ENCODE results near the gene MARCHF3.

The MARCHF3 gene

GRCh38 chr5:126837242-126837641, 193.1 kb downstream of the MARCHF3 start:
- H3K9me3 ChIP-seq (ENCODE audit: control insufficient read depth, low read length), result no peaks in the 10 kb centered on the region
- no peak overlapping the region for H3K9ac ChIP-seq (ENCODE audit: low read length)
- H3K36me3 ChIP-seq (ENCODE audit: control insufficient read depth, insufficient read depth, low read length, severe bottlenecking), result no peaks in the 10 kb centered on the region
- no peaks in the 10 kb centered on the region for H3K4me1 ChIP-seq (ENCODE audit: control insufficient read depth, insufficient read depth, low read length)
- no peaks in the 10 kb centered on the region for H3K27me3 ChIP-seq (replicated peaks; ENCODE audit: control insufficient read depth, insufficient read depth, low read length)
- no peak overlapping the region for H3K4me3 ChIP-seq (ENCODE audit: low read length)
- no peak for DNase-seq (ENCODE audit: low read depth)

- H3K9me3 ChIP-seq (ENCODE audit: control insufficient read depth, low read length), result no peaks in the 10 kb centered on the region
- H3K9ac ChIP-seq (ENCODE audit: low read length), result no peak overlapping the region
- H3K36me3 ChIP-seq (ENCODE audit: control insufficient read depth, insufficient read depth, low read length, severe bottlenecking), result no peaks in the 10 kb centered on the region
- no peaks in the 10 kb centered on the region for H3K27me3 ChIP-seq (replicated peaks; ENCODE audit: control insufficient read depth, insufficient read depth, low read length)
- H3K4me1 ChIP-seq (ENCODE audit: control insufficient read depth, insufficient read depth, low read length), result no peaks in the 10 kb centered on the region
- no peak for DNase-seq (ENCODE audit: low read depth)
- H3K4me3 ChIP-seq (ENCODE audit: low read length), result no peak overlapping the region
These were observed 193.6 kb downstream of the MARCHF3 start for GRCh38 chr5:126836778-126837177.

- Histone ChIP-seq H3K36me3 (ENCODE audit: control insufficient read depth, insufficient read depth, low read length, severe bottlenecking) (no peaks in the 10 kb centered on the region), H3K27me3 (replicated peaks; ENCODE audit: control insufficient read depth, insufficient read depth, low read length) (no peaks in the 10 kb centered on the region), H3K9ac (ENCODE audit: low read length) (no peak overlapping the region), H3K4me1 (ENCODE audit: control insufficient read depth, insufficient read depth, low read length) (no peaks in the 10 kb centered on the region), H3K9me3 (ENCODE audit: control insufficient read depth, low read length) (no peaks in the 10 kb centered on the region), H3K4me3 (ENCODE audit: low read length) (no peak overlapping the region)
- DNase-seq (ENCODE audit: low read depth), result no peak
These were observed 199.2 kb downstream of the MARCHF3 start for GRCh38 chr5:126831156-126831555.

DNA sequence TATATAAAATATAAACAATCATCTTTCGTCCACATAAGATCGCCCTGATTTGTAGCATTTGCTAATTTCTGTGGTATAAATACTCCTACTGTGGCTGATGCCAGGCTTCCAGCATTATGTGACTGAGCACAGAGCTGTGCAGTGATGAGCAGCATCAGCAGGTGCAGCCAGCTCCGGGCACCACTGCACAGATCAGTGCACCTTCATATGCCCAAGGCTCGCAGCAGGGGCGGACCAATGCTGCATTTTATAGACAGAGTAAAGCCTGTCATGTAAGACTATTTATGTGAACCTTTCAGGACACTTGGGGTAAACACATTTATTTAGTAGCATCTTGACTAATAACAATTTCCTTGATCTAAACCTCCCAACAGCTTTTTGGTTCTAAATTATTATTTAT, 200.3 kb downstream of the MARCHF3 start:
- Histone ChIP-seq H3K36me3 (ENCODE audit: control insufficient read depth, insufficient read depth, low read length, severe bottlenecking) (no peaks in the 10 kb centered on the region), H3K4me1 (ENCODE audit: control insufficient read depth, insufficient read depth, low read length) (no peaks in the 10 kb centered on the region), H3K4me3 (ENCODE audit: low read length) (no peak overlapping the region), H3K9ac (ENCODE audit: low read length) (no peak overlapping the region), H3K27me3 (replicated peaks; ENCODE audit: control insufficient read depth, insufficient read depth, low read length) (no peaks in the 10 kb centered on the region), H3K9me3 (ENCODE audit: control insufficient read depth, low read length) (no peaks in the 10 kb centered on the region)
- DNase-seq (ENCODE audit: low read depth), result no peak

DNA sequence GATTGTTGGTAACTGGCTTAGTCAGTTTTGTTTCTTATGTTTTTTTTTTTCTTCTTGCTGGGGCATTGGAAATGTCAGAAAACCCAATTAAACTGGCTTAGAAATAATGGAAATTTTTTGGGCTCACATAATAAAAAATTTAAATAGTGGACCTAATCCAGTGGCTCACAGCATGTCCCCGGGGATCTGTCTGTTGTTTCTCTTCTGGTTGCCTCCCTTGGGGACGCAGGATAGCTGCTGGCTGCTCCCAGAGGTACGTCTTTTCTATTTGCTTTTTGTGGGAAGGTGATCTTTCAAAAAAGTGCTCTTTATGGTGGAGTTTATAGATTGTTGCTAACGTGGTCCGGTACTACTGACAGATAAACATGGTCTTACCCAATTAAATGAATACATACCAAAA, 201.3 kb downstream of the MARCHF3 start:
- no peaks in the 10 kb centered on the region for H3K36me3 ChIP-seq (ENCODE audit: control insufficient read depth, insufficient read depth, low read length, severe bottlenecking)
- no peaks in the 10 kb centered on the region for H3K9me3 ChIP-seq (ENCODE audit: control insufficient read depth, low read length)
- H3K4me3 ChIP-seq (ENCODE audit: low read length), result no peak overlapping the region
- H3K9ac ChIP-seq (ENCODE audit: low read length), result no peak overlapping the region
- H3K4me1 ChIP-seq (ENCODE audit: control insufficient read depth, insufficient read depth, low read length), result no peaks in the 10 kb centered on the region
- DNase-seq (ENCODE audit: low read depth), result no peak
- no peaks in the 10 kb centered on the region for H3K27me3 ChIP-seq (replicated peaks; ENCODE audit: control insufficient read depth, insufficient read depth, low read length)

GRCh38 chr5:126826619-126827215, 203.6 kb downstream of the MARCHF3 start:
- Histone ChIP-seq H3K9ac (ENCODE audit: low read length) (no peak overlapping the region), H3K36me3 (ENCODE audit: control insufficient read depth, insufficient read depth, low read length, severe bottlenecking) (no peaks in the 10 kb centered on the region), H3K27me3 (replicated peaks; ENCODE audit: control insufficient read depth, insufficient read depth, low read length) (no peaks in the 10 kb centered on the region), H3K4me1 (ENCODE audit: control insufficient read depth, insufficient read depth, low read length) (no peaks in the 10 kb centered on the region), H3K9me3 (ENCODE audit: control insufficient read depth, low read length) (no peaks in the 10 kb centered on the region), H3K4me3 (ENCODE audit: low read length) (no peak overlapping the region)
- no peak for DNase-seq (ENCODE audit: low read depth)

GRCh38 chr5:126819253-126819652, 211.1 kb downstream of the MARCHF3 start:
- Histone ChIP-seq H3K9me3 (ENCODE audit: control insufficient read depth, low read length) (no peaks in the 10 kb centered on the region), H3K4me1 (ENCODE audit: control insufficient read depth, insufficient read depth, low read length) (peaks cover 9% of the 10 kb centered on the region), H3K9ac (ENCODE audit: low read length) (no peak overlapping the region), H3K27me3 (replicated peaks; ENCODE audit: control insufficient read depth, insufficient read depth, low read length) (no peaks in the 10 kb centered on the region), H3K36me3 (ENCODE audit: control insufficient read depth, insufficient read depth, low read length, severe bottlenecking) (no peaks in the 10 kb centered on the region), H3K4me3 (ENCODE audit: low read length) (no peak overlapping the region)
- DNase-seq (ENCODE audit: low read depth), result no peak

DNA sequence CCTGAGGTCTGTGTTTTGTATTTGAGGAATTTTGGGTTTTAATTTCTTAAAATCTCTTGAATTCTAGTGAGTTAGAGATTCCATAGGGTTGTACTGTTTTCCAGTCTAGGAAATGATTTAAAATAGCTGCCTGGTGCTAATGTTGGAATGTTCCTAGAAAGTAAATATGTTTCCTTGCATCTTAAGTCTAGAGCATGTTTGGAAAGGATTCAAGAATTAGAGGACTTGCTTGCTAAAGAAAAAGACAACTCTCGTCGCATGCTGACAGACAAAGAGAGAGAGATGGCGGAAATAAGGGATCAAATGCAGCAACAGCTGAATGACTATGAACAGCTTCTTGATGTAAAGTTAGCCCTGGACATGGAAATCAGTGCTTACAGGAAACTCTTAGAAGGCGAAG, 211.6 kb downstream of the MARCHF3 start:
- no peak for DNase-seq (ENCODE audit: low read depth)
- Histone ChIP-seq H3K9ac (ENCODE audit: low read length) (no peak overlapping the region), H3K9me3 (ENCODE audit: control insufficient read depth, low read length) (no peaks in the 10 kb centered on the region), H3K36me3 (ENCODE audit: control insufficient read depth, insufficient read depth, low read length, severe bottlenecking) (no peaks in the 10 kb centered on the region), H3K4me3 (ENCODE audit: low read length) (no peak overlapping the region), H3K27me3 (replicated peaks; ENCODE audit: control insufficient read depth, insufficient read depth, low read length) (no peaks in the 10 kb centered on the region), H3K4me1 (ENCODE audit: control insufficient read depth, insufficient read depth, low read length) (peaks cover 9% of the 10 kb centered on the region)
